H9 (cell line): Measurements from ENCODE around the gene LMTK2. TPM values are rescaled to one million over a fixed set of nuclear protein-coding genes. Genes with fewer than 3 reads are reported as not detected.

ENCODE experiments used
- DNase-seq: peaks from one replicate; pipeline ENCODE4 v3.0.0-alpha.2; 2017
- H2AFZ ChIP-seq: one replicate; pipeline ENCODE4 v1.6.1; 2013; ENCODE audit warnings: mild to moderate bottlenecking, low read length, control low read depth, moderate library complexity
- H2AK5ac ChIP-seq: 2 replicates; pipeline ENCODE4 v1.6.1; 2013; ENCODE audit warnings: low read length, control low read depth, mixed read lengths; ENCODE audit not compliant: insufficient read length
- H2BK120ac ChIP-seq: one replicate; pipeline ENCODE4 v1.6.1; 2013; ENCODE audit warnings: low read depth, mild to moderate bottlenecking, low read length, control low read depth, inconsistent platforms; ENCODE audit not compliant: poor library complexity, severe bottlenecking
- H2BK12ac ChIP-seq: 2 replicates; pipeline ENCODE4 v1.6.1; 2013; ENCODE audit warnings: low read length, control low read depth, mixed read lengths, low read depth; ENCODE audit not compliant: insufficient read length
- H2BK15ac ChIP-seq: 2 replicates; pipeline ENCODE4 v1.6.1; 2013; ENCODE audit warnings: low read depth, low read length, control low read depth
- H2BK20ac ChIP-seq: one replicate; pipeline ENCODE4 v1.6.1; 2013; ENCODE audit warnings: low read depth, mild to moderate bottlenecking, low read length, control low read depth, inconsistent platforms; ENCODE audit not compliant: poor library complexity, severe bottlenecking
- H2BK5ac ChIP-seq: 2 replicates; pipeline ENCODE4 v1.6.1; 2013; ENCODE audit warnings: low read length, control low read depth, mixed read lengths; ENCODE audit not compliant: insufficient read length
- H3K14ac ChIP-seq: 2 replicates; pipeline ENCODE4 v1.6.1; 2013; ENCODE audit warnings: low read length, control low read depth; ENCODE audit not compliant: insufficient read depth
- H3K18ac ChIP-seq: 2 replicates; pipeline ENCODE4 v1.6.1; 2013; ENCODE audit warnings: low read depth, mild to moderate bottlenecking, mixed read lengths, low read length, control low read depth; ENCODE audit not compliant: insufficient read length
- H3K23ac ChIP-seq: 2 replicates; pipeline ENCODE4 v1.6.1; 2013; ENCODE audit warnings: low read length, control low read depth, mixed read lengths, low read depth; ENCODE audit not compliant: insufficient read length
- H3K23me2 ChIP-seq: 2 replicates; pipeline ENCODE4 v1.6.1; 2013; ENCODE audit warnings: low read depth, mild to moderate bottlenecking, mixed read lengths, low read length, control low read depth; ENCODE audit not compliant: insufficient read length, poor library complexity, severe bottlenecking
- H3K27ac ChIP-seq: 2 replicates; pipeline ENCODE4 v1.5.1; 2013; ENCODE audit warnings: low read length, control low read depth, mixed read lengths, low read depth; ENCODE audit not compliant: insufficient read length
- H3K27me3 ChIP-seq: 2 replicates; pipeline ENCODE4 v1.6.1; 2013; ENCODE audit warnings: low read length, control low read depth, inconsistent platforms; ENCODE audit not compliant: insufficient read depth
- H3K4ac ChIP-seq: 2 replicates; pipeline ENCODE4 v1.6.1; 2013; ENCODE audit warnings: low read depth, mild to moderate bottlenecking, control low read depth, inconsistent platforms, low read length, moderate library complexity
- H3K4me1 ChIP-seq: 2 replicates; pipeline ENCODE4 v1.6.1; 2013; ENCODE audit warnings: low read length, control low read depth, inconsistent platforms; ENCODE audit not compliant: insufficient read depth
- H3K4me2 ChIP-seq: 2 replicates; pipeline ENCODE4 v1.6.1; 2013; ENCODE audit warnings: low read length, control low read depth, mixed read lengths; ENCODE audit not compliant: insufficient read length, insufficient read depth
- H3K56ac ChIP-seq: 2 replicates; pipeline ENCODE4 v1.6.1; 2013; ENCODE audit warnings: low read depth, mild to moderate bottlenecking, mixed read lengths, low read length, control low read depth; ENCODE audit not compliant: insufficient read length
- H3K79me1 ChIP-seq: 2 replicates; pipeline ENCODE4 v1.6.1; 2013; ENCODE audit warnings: low read depth, mild to moderate bottlenecking, moderate library complexity, low read length, control low read depth, inconsistent platforms; ENCODE audit not compliant: insufficient read depth, poor library complexity, severe bottlenecking
- H3K79me2 ChIP-seq: 2 replicates; pipeline ENCODE4 v1.6.1; 2013; ENCODE audit warnings: low read length, control low read depth, inconsistent platforms; ENCODE audit not compliant: insufficient read depth
- H3K9ac ChIP-seq: 2 replicates; pipeline ENCODE4 v1.6.1; 2013; ENCODE audit warnings: low read length, control low read depth, mixed read lengths; ENCODE audit not compliant: insufficient read length; ENCODE audit errors: extremely low read depth
- H3K9me3 ChIP-seq: one replicate; pipeline ENCODE4 v1.6.1; 2013; ENCODE audit warnings: low read depth, low read length, inconsistent platforms; ENCODE audit not compliant: control insufficient read depth
- H3T11ph ChIP-seq: one replicate; pipeline ENCODE4 v1.6.1; 2013; ENCODE audit warnings: mild to moderate bottlenecking, low read length, control low read depth, inconsistent platforms
- H4K20me1 ChIP-seq: one replicate; pipeline ENCODE4 v1.6.1; 2013; ENCODE audit not compliant: control insufficient read depth, insufficient read length, insufficient read depth
- H4K5ac ChIP-seq: 2 replicates; pipeline ENCODE4 v1.6.1; 2013; ENCODE audit warnings: low read depth, mild to moderate bottlenecking, mixed read lengths, low read length, control low read depth; ENCODE audit not compliant: insufficient read length
- H4K8ac ChIP-seq: replicated peaks from 2 replicates; pipeline ENCODE4 v1.6.1; 2013; ENCODE audit warnings: low read length, control low read depth, mixed read lengths, low read depth; ENCODE audit not compliant: insufficient read length
- H4K91ac ChIP-seq: 2 replicates; pipeline ENCODE4 v1.6.1; 2013; ENCODE audit warnings: low read depth, mild to moderate bottlenecking, moderate library complexity, mixed read lengths, low read length, control low read depth; ENCODE audit not compliant: insufficient read length
- H3K27ac Mint-ChIP-seq, 3 experiments: 2 replicates in 2 of 3; 3 replicates in 1 of 3; pipeline ENCODE4 v1.8.0; 2020 to 2021; ENCODE audit warnings: mixed read lengths in 3 of 3, mild to moderate bottlenecking in 1 of 3, moderate library complexity in 1 of 3
- H3K27me3 Mint-ChIP-seq: 2 replicates; pipeline ENCODE4 v1.8.0; 2021; ENCODE audit warnings: low read depth, mild to moderate bottlenecking, moderate library complexity, mixed read lengths
- H3K36me3 Mint-ChIP-seq, 3 experiments: 2 replicates in 2 of 3; 3 replicates in 1 of 3; pipeline ENCODE4 v1.8.0; 2020 to 2021; ENCODE audit warnings: low read depth in 3 of 3, mixed read lengths in 3 of 3; ENCODE audit not compliant: insufficient read depth in 1 of 3
- H3K4me1 Mint-ChIP-seq, 2 experiments: 2 replicates each; pipeline ENCODE4 v1.8.0; 2020; ENCODE audit warnings: mixed read lengths in 2 of 2
- H3K4me3 Mint-ChIP-seq, 2 experiments: 2 replicates in 1 of 2; 3 replicates in 1 of 2; pipeline ENCODE4 v1.8.0; 2020 to 2021; ENCODE audit warnings: mild to moderate bottlenecking in 2 of 2, mixed read lengths in 2 of 2, moderate library complexity in 1 of 2
- H3K9me3 Mint-ChIP-seq, 2 experiments: 2 replicates in 1 of 2; 3 replicates in 1 of 2; pipeline ENCODE4 v1.8.0; 2020; ENCODE audit warnings: mild to moderate bottlenecking in 2 of 2, mixed read lengths in 2 of 2, moderate library complexity in 1 of 2
- CTCF ChIP-seq: fragments of 200-600 bp; sonication (generic); conservative IDR thresholded peaks from 3 replicates; pipeline ENCODE4 v1.8.0; 2021; ENCODE audit warnings: antibody characterized with exemption, mild to moderate bottlenecking
- WGBS: extraction: QIAGEN DNeasy Blood & Tissue Kit; methylation state at CpG from one replicate; pipeline ENCODE4 v1.1.7; 2013; ENCODE audit warnings: missing lambda C conversion rate, low lambda C conversion rate, mixed read lengths; ENCODE audit not compliant: insufficient read length; ENCODE audit errors: extremely low coverage; 5-methylcytosine and 5-hydroxymethylcytosine counted together
- total RNA-seq: library from RNA; stranded (reverse); gene quantifications from 2 replicates; pipeline ENCODE4 v1.2.1, GENCODE V29; 2021

LMTK2 gene
- total RNA-seq, 1 experiment from 2014 or later, result 24.9 TPM

- H3K4me1 ChIP-seq, result no peaks in the 10 kb centered on the region
- peaks cover 21 to 68% (median 52%) of the 10 kb centered on the region in 3 experiments; a peak in 6 of 7 replicates for H3K36me3 Mint-ChIP-seq
- H4K5ac ChIP-seq, result no peak overlapping the region
- no peak overlapping the region for H2BK120ac ChIP-seq
- no peak overlapping the region for H4K8ac ChIP-seq
- H3K18ac ChIP-seq, result no peak overlapping the region
- no peak overlapping the region for H3K9ac ChIP-seq
- H3T11ph ChIP-seq, result no peak overlapping the region
- H3K4me1 Mint-ChIP-seq, result no peaks in the 10 kb centered on the region
- H2BK20ac ChIP-seq, result no peak overlapping the region
- no peak overlapping the region; a peak in 1 of 7 replicates for H3K27ac Mint-ChIP-seq
- no peak overlapping the region for H4K91ac ChIP-seq
- H3K27me3 Mint-ChIP-seq, result no peaks in the 10 kb centered on the region
- no peaks in the 10 kb centered on the region for H3K27me3 ChIP-seq
- no peak overlapping the region for H2AFZ ChIP-seq
- no peaks in the 10 kb centered on the region for H3K79me2 ChIP-seq
- H4K20me1 ChIP-seq, result no peaks in the 10 kb centered on the region
- H2BK15ac ChIP-seq, result no peak overlapping the region
- no peak for DNase-seq
- H2BK5ac ChIP-seq, result no peak overlapping the region
- no peak overlapping the region for H3K14ac ChIP-seq
- no peak overlapping the region for H3K23ac ChIP-seq
- no peak overlapping the region for H3K4me2 ChIP-seq
- H2AK5ac ChIP-seq, result no peak overlapping the region
- H3K23me2 ChIP-seq, result no peaks in the 10 kb centered on the region
- no peak for TF ChIP-seq CTCF
- no peaks in the 10 kb centered on the region for H3K9me3 Mint-ChIP-seq
- no peak overlapping the region for H3K4me3 Mint-ChIP-seq
- no peaks in the 10 kb centered on the region for H3K79me1 ChIP-seq
- no peak overlapping the region for H3K27ac ChIP-seq
- no peaks in the 10 kb centered on the region for H3K9me3 ChIP-seq
- no peak overlapping the region for H3K4ac ChIP-seq
- no peak overlapping the region for H3K56ac ChIP-seq
- no peak overlapping the region for H2BK12ac ChIP-seq
- no CpG with 5 or more reads among the region's 37 CpGs for WGBS
Measured at GRCh38 chr7:98193474-98194180, 87.0 kb downstream of the LMTK2 start.
